Sigmoid colon (tissue), 4 donors: ENCODE data around the gene GPD2.

Source experiments
- EP300 ChIP-seq, 4 donors: sonication (generic); formaldehyde crosslinking; IDR thresholded peaks; one replicate each; pipeline ENCODE4 v1.6.1; 2017; ENCODE audit warnings: antibody characterized with exemption in 4 of 4
- POLR2A ChIP-seq, 2 donors: fragments of 450-650 bp; IDR thresholded peaks; one replicate each; pipeline ENCODE4 v1.6.1; 2016; ENCODE audit warnings: antibody characterized with exemption in 2 of 2, mild to moderate bottlenecking in 2 of 2, moderate library complexity in 2 of 2
- POLR2AphosphoS5 ChIP-seq, 4 donors: sonication (generic); formaldehyde crosslinking; IDR thresholded peaks; one replicate each; pipeline ENCODE4 v1.6.1; 2017; ENCODE audit warnings: antibody characterized with exemption in 4 of 4
- TF ChIP-seq, protein P1 (sequence below), 4 experiments: fragments of 450-650 bp in 3 of 4; fragments of 200-600 bp in 1 of 4; IDR thresholded peaks; one replicate each; pipeline ENCODE4 v1.5.1; 2016 to 2019; ENCODE audit warnings: antibody characterized with exemption in 4 of 4, mild to moderate bottlenecking in 3 of 4, moderate library complexity in 2 of 4

DNA sequence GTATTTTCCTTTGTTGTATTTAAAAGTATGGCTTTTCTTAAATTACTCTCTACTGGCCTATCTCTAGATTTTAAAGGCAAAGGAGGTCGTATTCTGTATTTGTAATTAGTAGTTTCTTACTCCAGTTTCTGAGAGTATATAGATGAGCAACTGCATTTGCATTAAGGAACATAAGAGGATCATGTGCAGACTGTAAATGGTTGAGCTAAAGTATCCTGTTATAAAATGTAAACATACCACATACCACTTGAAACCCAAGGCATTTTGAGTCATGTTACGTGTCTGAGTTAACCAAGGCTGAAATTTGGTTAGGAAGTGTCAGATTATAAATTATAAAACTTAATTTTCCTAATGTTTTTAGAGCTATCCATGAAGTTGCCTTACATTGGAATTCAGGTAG is 76.3 kb downstream of the GPD2 start:
- TF ChIP-seq POLR2A (IDR thresholded peaks at IDR 0.05) (no peak), POLR2AphosphoS5 (IDR thresholded peaks at IDR 0.05) (no peak), EP300 (IDR thresholded peaks at IDR 0.05) (no peak)
- TF ChIP-seq, protein P1, sequence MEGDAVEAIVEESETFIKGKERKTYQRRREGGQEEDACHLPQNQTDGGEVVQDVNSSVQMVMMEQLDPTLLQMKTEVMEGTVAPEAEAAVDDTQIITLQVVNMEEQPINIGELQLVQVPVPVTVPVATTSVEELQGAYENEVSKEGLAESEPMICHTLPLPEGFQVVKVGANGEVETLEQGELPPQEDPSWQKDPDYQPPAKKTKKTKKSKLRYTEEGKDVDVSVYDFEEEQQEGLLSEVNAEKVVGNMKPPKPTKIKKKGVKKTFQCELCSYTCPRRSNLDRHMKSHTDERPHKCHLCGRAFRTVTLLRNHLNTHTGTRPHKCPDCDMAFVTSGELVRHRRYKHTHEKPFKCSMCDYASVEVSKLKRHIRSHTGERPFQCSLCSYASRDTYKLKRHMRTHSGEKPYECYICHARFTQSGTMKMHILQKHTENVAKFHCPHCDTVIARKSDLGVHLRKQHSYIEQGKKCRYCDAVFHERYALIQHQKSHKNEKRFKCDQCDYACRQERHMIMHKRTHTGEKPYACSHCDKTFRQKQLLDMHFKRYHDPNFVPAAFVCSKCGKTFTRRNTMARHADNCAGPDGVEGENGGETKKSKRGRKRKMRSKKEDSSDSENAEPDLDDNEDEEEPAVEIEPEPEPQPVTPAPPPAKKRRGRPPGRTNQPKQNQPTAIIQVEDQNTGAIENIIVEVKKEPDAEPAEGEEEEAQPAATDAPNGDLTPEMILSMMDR (IDR thresholded peaks at IDR 0.05), result no peak
